Left colon (tissue), 2 donors: ENCODE results near the gene IGF2BP2. TPM values are rescaled to one million over a fixed set of nuclear protein-coding genes. Genes with fewer than 3 reads are reported as not detected.

Source experiments
- microRNA-seq, 2 donors: library from miRNA; unstranded; fragments of <30 nt; microRNA quantifications; one replicate each; pipeline versions ENCODE4 v1.1.0 to v1.2.0, GENCODE V29; 2020
- total RNA-seq, 2 donors: library from RNA; stranded (reverse); fragmentation: NEBNext Ultra II Directional; extraction: Animal tissue kit (Norgen Biotek cat#: 25700); gene quantifications; one replicate each; pipeline ENCODE4 v1.2.1, GENCODE V29; 2021
- donor health status: DM: no; HTN: no; CAD: no.
- donor health status: DM: yes; HTN: yes; CAD: no.

IGF2BP2 gene
- total RNA-seq, 2 donors from 2014 or later, result 48.1 to 73.0 TPM

Small RNA genes within 50 kb of the gene (microRNA-seq; reads per million reads assigned to microRNA genes)
- gene MIR548AQ, result 0 reads per million in 2 donors

Other genes with a start within 250 kb of the IGF2BP2 start
- gene SENP2, start 238.7 kb downstream of the IGF2BP2 start, total RNA-seq, result 10 to 100 TPM; 28.7 to 36.5 TPM
- 10 to 100 TPM; 74.2 to 85.3 TPM for gene TRA2B, start 113.0 kb upstream of the IGF2BP2 start, total RNA-seq